GM23338 (cell line): ENCODE measurements around the gene AVPR1A. TPM values are rescaled to one million over a fixed set of nuclear protein-coding genes. Genes with fewer than 3 reads are reported as not detected.

Experiments used
- ATAC-seq: fragments of 200-7000 bp; cut with Tn5 transposase; 3 replicates; pipeline ENCODE4 v1.9.1; 2020
- DNase-seq: peaks from one replicate; pipeline ENCODE4 v3.0.0-alpha.2; 2015; ENCODE audit warnings: low spot score
- H2AFZ ChIP-seq: fragments of 200-600 bp; sonication (generic); 2 replicates; pipeline ENCODE4 v1.8.0; 2016; ENCODE audit warnings: antibody characterized with exemption, mild to moderate bottlenecking, moderate library complexity
- H3F3A ChIP-seq: fragments of 200-600 bp; sonication (generic); replicated peaks from 2 replicates; pipeline ENCODE4 v1.8.0; 2017; ENCODE audit warnings: antibody characterized with exemption, mixed run types, low read depth
- H3K27ac ChIP-seq: fragments of 200-600 bp; sonication (generic); 2 replicates; pipeline ENCODE4 v1.6.1; 2016; ENCODE audit warnings: low read depth
- H3K27me3 ChIP-seq: fragments of 200-600 bp; sonication (generic); 2 replicates; pipeline ENCODE4 v1.8.0; 2016; ENCODE audit warnings: mild to moderate bottlenecking, mixed run types, moderate library complexity; ENCODE audit not compliant: insufficient read depth
- H3K36me3 ChIP-seq: fragments of 200-600 bp; sonication (generic); 2 replicates; pipeline ENCODE4 v1.8.0; 2016; ENCODE audit warnings: mild to moderate bottlenecking; ENCODE audit not compliant: insufficient read depth
- H3K4me1 ChIP-seq: fragments of 200-600 bp; sonication (generic); 2 replicates; pipeline ENCODE4 v1.8.0; 2016; ENCODE audit warnings: mild to moderate bottlenecking, moderate library complexity; ENCODE audit not compliant: insufficient read depth
- H3K4me2 ChIP-seq: fragments of 200-600 bp; sonication (generic); 2 replicates; pipeline ENCODE4 v1.7.1; 2017; ENCODE audit warnings: mixed run types
- H3K4me3 ChIP-seq: fragments of 200-600 bp; sonication (generic); 2 replicates; pipeline ENCODE4 v1.6.1; 2016; ENCODE audit warnings: mixed run types
- H3K79me2 ChIP-seq: fragments of 200-600 bp; sonication (generic); replicated peaks from 2 replicates; pipeline ENCODE4 v1.8.0; 2017; ENCODE audit warnings: mild to moderate bottlenecking; ENCODE audit not compliant: insufficient read depth
- H3K9me2 ChIP-seq: fragments of 200-600 bp; sonication (generic); 2 replicates; pipeline ENCODE4 v1.8.0; 2017; ENCODE audit not compliant: insufficient read depth
- H4K20me1 ChIP-seq: fragments of 200-600 bp; sonication (generic); replicated peaks from 2 replicates; pipeline ENCODE4 v1.8.0; 2017; ENCODE audit warnings: mild to moderate bottlenecking; ENCODE audit not compliant: insufficient read depth
- H3K27ac Mint-ChIP-seq: 2 replicates; pipeline ENCODE4 v1.8.0; 2020; ENCODE audit warnings: inconsistent platforms, mild to moderate bottlenecking, moderate library complexity, mixed read lengths
- H3K27me3 Mint-ChIP-seq: 3 replicates; pipeline ENCODE4 v1.8.0; 2022; ENCODE audit warnings: low read depth, mild to moderate bottlenecking, moderate library complexity, mixed read lengths, inconsistent platforms; ENCODE audit not compliant: insufficient read depth, poor library complexity
- H3K36me3 Mint-ChIP-seq: 3 replicates; pipeline ENCODE4 v1.8.0; 2021; ENCODE audit warnings: low read depth, mild to moderate bottlenecking, inconsistent platforms, moderate library complexity, mixed read lengths
- H3K4me1 Mint-ChIP-seq: 3 replicates; pipeline ENCODE4 v1.8.0; 2020; ENCODE audit warnings: mild to moderate bottlenecking, inconsistent platforms, mixed read lengths
- H3K4me3 Mint-ChIP-seq: 3 replicates; pipeline ENCODE4 v1.8.0; 2021; ENCODE audit warnings: moderate library complexity, mild to moderate bottlenecking, inconsistent platforms, mixed read lengths
- H3K9me3 Mint-ChIP-seq: 3 replicates; pipeline ENCODE4 v1.8.0; 2020; ENCODE audit warnings: moderate library complexity, mild to moderate bottlenecking, inconsistent platforms, mixed read lengths
- CREB1 ChIP-seq: fragments of 250-450 bp; sonication (Bioruptor Pico); IDR thresholded peaks from 2 replicates; pipeline ENCODE4 v1.5.0; 2020; ENCODE audit warnings: low read depth, mild to moderate bottlenecking, moderate library complexity
- EZH2 ChIP-seq: fragments of 200-600 bp; sonication (generic); IDR thresholded peaks from one replicate; pipeline ENCODE4 v1.8.0; 2017; ENCODE audit warnings: antibody characterized with exemption, mild to moderate bottlenecking, low read depth; ENCODE audit not compliant: unreplicated experiment
- EZH2phosphoT487 ChIP-seq: fragments of 200-600 bp; sonication (generic); IDR thresholded peaks from one replicate; pipeline ENCODE4 v1.8.1; 2018; ENCODE audit warnings: antibody characterized with exemption; ENCODE audit not compliant: unreplicated experiment
- JUNB ChIP-seq: IDR thresholded peaks from one replicate; pipeline ENCODE4 v1.6.1; 2016; ENCODE audit warnings: antibody characterized with exemption; ENCODE audit not compliant: unreplicated experiment
- NANOG ChIP-seq: IDR thresholded peaks from 2 replicates; pipeline ENCODE4 v1.6.1; 2016; ENCODE audit warnings: antibody characterized with exemption, borderline replicate concordance
- POLR2AphosphoS5 ChIP-seq: IDR thresholded peaks from 2 replicates; pipeline ENCODE4 v1.6.1; 2016; ENCODE audit warnings: antibody characterized with exemption, low read depth
- REST ChIP-seq: IDR thresholded peaks from one replicate; pipeline ENCODE4 v1.6.1; 2018; ENCODE audit warnings: antibody characterized with exemption; ENCODE audit not compliant: unreplicated experiment
- STAT1 ChIP-seq: IDR thresholded peaks from one replicate; pipeline ENCODE4 v1.6.1; 2016; ENCODE audit warnings: antibody characterized with exemption; ENCODE audit not compliant: unreplicated experiment
- ZNF114 ChIP-seq: fragments of 250-450 bp; sonication (Bioruptor Pico); IDR thresholded peaks from 2 replicates; pipeline ENCODE4 v1.5.0; 2020; ENCODE audit warnings: mild to moderate bottlenecking, moderate library complexity
- polyA plus RNA-seq: library from polyadenylated mRNA; unstranded; fragments of >200 nt; fragmentation: Nextera tagmentation; extraction: Ambion mirVana; gene quantifications from 2 replicates; pipeline ENCODE4 v1.2.1, GENCODE V29; 2016
- total RNA-seq: library from RNA; depleted of rRNA; stranded (reverse); fragments of >200 nt; shearing (Covaris generic); gene quantifications from 2 replicates; pipeline ENCODE4 v1.2.3, GENCODE V29; 2014; rRNA removed

Gene AVPR1A
- total and polyA plus RNA-seq, 2 experiments from 2014 or later, result 0.24 TPM; not detected in 1

GRCh38 chr12:63093711-63094110 lies 57.3 kb downstream of the AVPR1A start:
- no peaks in the 10 kb centered on the region for H3K36me3 Mint-ChIP-seq
- ATAC-seq, result no peak

GRCh38 chr12:63093084-63093483 lies 57.9 kb downstream of the AVPR1A start:
- H4K20me1 ChIP-seq, result no peaks in the 10 kb centered on the region
- H3K4me1 Mint-ChIP-seq, result peaks cover 7% of the 10 kb centered on the region; the same call in 2 of the 3 replicates
- no peak for ATAC-seq
- H3K9me3 Mint-ChIP-seq, result no peaks in the 10 kb centered on the region
- H3K27me3 ChIP-seq, result no peaks in the 10 kb centered on the region
- no peak overlapping the region for H3K4me3 Mint-ChIP-seq
- H3K4me2 ChIP-seq, result no peak overlapping the region
- no peak overlapping the region for H3K27ac Mint-ChIP-seq
- H3K4me1 ChIP-seq, result peaks cover 8% of the 10 kb centered on the region; the same call in 1 of the 2 replicates
- H3K79me2 ChIP-seq, result no peaks in the 10 kb centered on the region
- peak overlapping the region; percentile 93 for H2AFZ ChIP-seq
- no peaks in the 10 kb centered on the region for H3K36me3 Mint-ChIP-seq
- peaks cover 2% of the 10 kb centered on the region for H3K27me3 Mint-ChIP-seq
- no peak overlapping the region for H3K4me3 ChIP-seq
- H3F3A ChIP-seq, result no peaks in the 10 kb centered on the region
- TF ChIP-seq JUNB (no peak), EZH2 (no peak), ZNF114 (CRISPR knock-in tag) (no peak), NANOG (no peak), POLR2AphosphoS5 (no peak), STAT1 (no peak)
- no peak overlapping the region for H3K27ac ChIP-seq
- DNase-seq, result no peak
- no peaks in the 10 kb centered on the region; the same call in 1 of the 2 replicates for H3K9me2 ChIP-seq
- H3K36me3 ChIP-seq, result no peaks in the 10 kb centered on the region

More at GRCh38 chr12:63093711-63094110, 57.3 kb downstream of the AVPR1A start:
- Histone ChIP-seq H3F3A (no peaks in the 10 kb centered on the region), H3K27me3 (no peaks in the 10 kb centered on the region), H3K4me1 (peaks cover 8% of the 10 kb centered on the region; the same call in 1 of the 2 replicates), H3K27ac (no peak overlapping the region), H3K79me2 (no peaks in the 10 kb centered on the region), H3K36me3 (no peaks in the 10 kb centered on the region), H3K4me3 (no peak overlapping the region), H4K20me1 (no peaks in the 10 kb centered on the region), H3K4me2 (no peak overlapping the region), H2AFZ (peak overlapping the region; percentile 93), H3K9me2 (no peaks in the 10 kb centered on the region; the same call in 1 of the 2 replicates)
- Mint-ChIP-seq H3K27ac (no peak overlapping the region; the same call in 1 of the 2 replicates), H3K27me3 (peaks cover 2% of the 10 kb centered on the region), H3K4me3 (no peak overlapping the region), H3K4me1 (peaks cover 7% of the 10 kb centered on the region; the same call in 2 of the 3 replicates), H3K9me3 (no peaks in the 10 kb centered on the region)
- DNase-seq, result no peak
- TF ChIP-seq EZH2 (no peak), NANOG (no peak), REST (no peak), CREB1 (CRISPR knock-in tag) (no peak), EZH2phosphoT487 (no peak)

Other genes with a start within 250 kb of the AVPR1A start
- gene PPM1H, start 216.1 kb downstream of the AVPR1A start, total RNA-seq, result 41.2 and 41.3 TPM in 2 replicates
- 11.3 and 11.4 TPM in 2 replicates for gene PPM1H, start 216.1 kb downstream of the AVPR1A start, polyA plus RNA-seq